ENCODE measurements around the gene CD19.
"Not testable (repeated sequence)": the region's sequence is repeated elsewhere in the genome, so short reads cannot be mapped to it uniquely, and the experiment has no call there.

CD19 gene

DNA sequence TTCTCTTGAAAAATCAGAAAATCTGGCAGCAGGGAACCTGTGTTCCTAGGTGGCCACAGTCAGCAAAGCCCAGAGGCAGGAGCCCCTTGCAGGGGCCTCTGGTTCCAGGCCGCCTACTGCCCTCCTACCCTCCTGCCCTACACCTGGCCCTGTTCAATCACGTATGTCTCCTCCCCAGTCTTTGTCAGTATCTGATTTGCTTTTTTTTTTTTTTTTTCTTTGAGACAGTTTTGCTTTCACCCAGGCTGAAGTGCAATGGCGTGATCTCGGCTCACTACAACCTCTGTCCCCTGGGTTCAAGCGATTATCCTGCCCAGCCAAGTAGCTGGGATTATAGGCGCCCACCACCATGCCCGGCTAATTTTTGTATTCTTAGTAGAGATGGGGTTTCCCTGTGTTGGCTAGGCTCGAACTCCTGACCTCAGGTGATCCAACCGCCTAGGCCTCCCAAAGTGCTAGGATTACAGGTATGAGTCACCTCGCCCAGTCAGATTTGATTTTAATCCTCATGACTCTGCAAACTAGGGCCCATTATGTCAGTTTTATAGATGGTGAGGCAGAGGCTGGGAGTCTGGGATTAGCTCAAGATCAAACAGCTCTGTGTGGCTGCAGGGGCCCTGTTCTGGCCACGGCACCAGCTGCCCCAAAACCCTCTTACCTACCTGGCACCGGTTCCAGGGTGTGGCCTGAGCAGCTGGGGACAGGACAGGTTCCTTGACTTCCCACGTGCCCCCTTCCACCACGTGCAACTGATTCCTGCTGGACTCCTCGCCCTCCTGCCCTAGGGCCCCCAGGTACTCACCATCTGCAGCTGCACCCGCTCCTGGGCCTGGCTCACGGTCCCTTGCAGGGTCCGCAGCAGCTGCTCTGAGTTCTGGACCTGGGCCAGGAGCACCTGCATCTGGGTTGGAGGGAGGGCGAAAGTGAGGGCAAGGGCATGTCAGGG, 21.4 kb upstream of the CD19 start:
- no peak for DNase-seq

DNA sequence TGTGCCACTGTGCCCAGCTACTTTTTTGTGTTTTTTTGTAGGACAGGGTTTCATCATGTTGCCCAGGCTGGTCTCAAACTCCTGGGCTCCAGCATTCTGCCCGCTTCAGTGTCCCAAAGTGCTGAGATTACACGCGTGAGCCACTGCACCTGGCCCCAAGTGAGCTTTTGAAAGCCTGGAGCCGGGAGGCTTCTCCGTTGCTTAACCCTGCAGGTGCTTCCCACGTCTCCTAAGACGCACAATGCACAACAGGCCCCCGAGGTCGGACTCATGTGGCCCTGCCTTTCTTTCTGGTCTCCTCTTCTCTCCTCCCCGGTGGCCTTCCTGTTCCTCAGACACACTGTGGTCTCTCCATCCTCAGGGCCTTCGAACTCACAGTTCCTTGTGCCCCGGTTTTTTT, 19.2 kb upstream of the CD19 start:
- DNase-seq: no peak

- no peak for DNase-seq
These were observed 17.6 kb upstream of the CD19 start for GRCh38 chr16:28913946-28914724.

DNA sequence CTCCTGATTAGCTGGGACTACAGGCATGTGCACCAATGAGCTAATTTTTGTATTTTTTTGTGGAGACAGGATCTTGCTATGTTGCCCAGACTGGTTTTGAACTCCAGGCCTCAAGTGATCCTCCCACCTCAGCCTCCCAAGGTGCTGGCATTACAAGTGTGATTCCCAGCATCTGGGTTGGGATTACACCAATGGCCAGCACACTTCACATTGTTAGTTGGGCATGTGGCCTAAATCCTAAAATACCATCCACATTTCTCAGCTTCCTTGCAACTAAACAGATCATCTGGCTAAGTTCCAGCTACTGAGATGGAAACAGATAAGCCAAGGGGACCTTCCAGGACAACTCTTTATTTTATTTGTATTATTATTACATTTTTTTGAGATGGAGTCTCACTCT, 16.6 kb upstream of the CD19 start:
- peak; percentile 75 for DNase-seq

GRCh38 chr16:28917095-28917494, 14.7 kb upstream of the CD19 start:
- DNase-seq: no peak

GRCh38 chr16:28918698-28919097, 13.1 kb upstream of the CD19 start:
- no peak for DNase-seq

DNA sequence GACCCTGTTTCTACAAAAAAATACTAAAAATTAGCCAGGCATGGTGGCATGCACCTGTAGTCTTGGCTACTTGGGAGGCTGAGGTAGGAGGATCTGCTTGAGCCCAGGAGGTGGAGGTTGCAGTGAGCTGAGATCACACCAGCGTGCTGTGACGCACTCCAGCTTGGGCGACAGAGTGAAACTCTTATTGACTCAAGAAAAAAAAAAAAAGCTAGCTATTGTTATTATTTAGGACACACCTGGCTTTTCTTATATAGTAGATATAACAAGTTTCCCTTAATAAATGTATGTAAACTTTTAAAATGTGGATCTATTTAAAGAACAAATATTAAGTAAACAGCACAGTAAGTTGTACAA, 8.6 kb upstream of the CD19 start:
- DNase-seq: no peak

DNA sequence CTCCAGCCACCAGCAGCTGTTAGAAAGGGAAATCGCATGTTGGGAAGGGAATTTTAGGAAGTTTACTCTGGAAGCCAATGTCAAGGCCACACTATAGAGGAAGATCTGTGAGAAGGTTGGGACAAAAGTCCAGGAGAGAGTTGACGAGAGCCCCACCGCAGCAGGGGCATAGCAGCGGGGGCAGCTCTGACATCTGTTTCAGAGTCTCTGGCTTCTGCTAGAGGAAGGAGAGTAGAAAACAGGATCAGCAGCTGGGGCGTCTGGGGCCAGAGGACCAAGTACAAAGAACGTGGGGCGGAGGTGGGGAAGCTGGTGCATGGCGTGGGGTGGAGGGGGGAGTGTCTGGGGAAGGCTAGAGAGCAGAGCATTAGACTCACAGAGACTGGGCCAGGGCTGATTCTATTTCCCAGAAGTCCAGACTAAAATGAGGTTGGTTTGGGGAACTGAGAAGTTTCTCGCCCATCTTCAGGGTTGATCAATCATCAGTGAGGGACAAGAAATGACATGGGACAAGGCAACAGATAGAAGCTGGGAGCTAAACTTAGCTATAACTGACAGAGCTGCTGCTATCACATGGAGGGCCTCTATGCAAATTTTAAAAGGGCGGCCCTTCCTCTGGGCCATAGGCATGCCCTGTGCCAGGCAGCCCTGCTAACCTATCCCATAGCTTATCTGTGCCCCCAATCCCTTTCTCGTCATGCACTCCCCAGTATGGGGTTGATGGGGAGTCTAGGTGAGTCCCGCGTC, 7.9 kb upstream of the CD19 start:
- no peak for DNase-seq

GRCh38 chr16:28924399-28924761, 7.4 kb upstream of the CD19 start:
- no peak for DNase-seq

GRCh38 chr16:28924762-28925385, 6.9 kb upstream of the CD19 start, which contains the start of gene RABEP2:
Gene RABEP2, minus strand, starts transcription at chr16:28925238. Its CDS starts 75 bp downstream, at chr16:28925163.
- DNase-seq: peak; percentile 87

GRCh38 chr16:28925386-28926228, 6.2 kb upstream of the CD19 start:
- DNase-seq: peak; percentile 86

- DNase-seq: not testable (repeated sequence)
These were observed 5.5 kb upstream of the CD19 start for GRCh38 chr16:28926284-28926683.

- DNase-seq: no peak
These were observed 4.0 kb upstream of the CD19 start for GRCh38 chr16:28927815-28928214.

DNA sequence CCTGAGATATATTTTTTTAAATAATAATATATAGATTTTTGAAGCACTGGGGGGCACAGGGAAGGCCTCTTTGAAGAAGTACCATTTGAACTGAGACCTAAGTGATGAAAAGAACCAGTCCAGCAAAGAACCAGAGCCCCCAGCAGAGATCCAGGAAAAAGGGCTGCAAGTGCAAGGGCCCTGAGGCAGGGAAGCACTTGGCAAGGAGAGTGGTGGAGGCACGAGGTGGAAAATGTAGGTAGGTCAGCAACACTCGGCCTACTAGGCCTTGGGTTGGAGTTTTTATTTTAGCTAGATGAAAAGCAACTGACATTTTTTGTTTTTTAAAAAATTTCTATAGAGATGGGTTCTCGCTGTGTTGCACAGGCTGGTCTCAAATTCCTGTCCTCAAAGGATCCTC, 1.6 kb upstream of the CD19 start:
- no peak for DNase-seq

DNA sequence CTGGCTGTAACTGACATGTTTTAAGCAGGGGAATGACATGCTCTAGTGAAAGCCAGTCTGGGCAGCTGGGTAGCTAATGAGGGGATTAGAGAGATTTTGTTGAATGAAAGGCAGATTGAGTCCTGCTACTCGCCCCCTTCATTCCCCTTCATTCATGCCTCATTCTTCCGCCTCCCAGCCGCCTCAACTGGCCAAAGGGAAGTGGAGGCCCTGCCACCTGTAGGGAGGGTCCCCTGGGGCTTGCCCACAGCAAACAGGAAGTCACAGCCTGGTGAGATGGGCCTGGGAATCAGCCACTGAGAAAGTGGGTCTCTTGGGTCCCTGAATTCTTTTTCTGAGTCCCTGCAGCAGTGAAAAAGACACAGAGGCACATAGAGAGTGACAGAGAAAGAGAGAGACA, 1.1 kb upstream of the CD19 start:
- no peak for DNase-seq

DNA sequence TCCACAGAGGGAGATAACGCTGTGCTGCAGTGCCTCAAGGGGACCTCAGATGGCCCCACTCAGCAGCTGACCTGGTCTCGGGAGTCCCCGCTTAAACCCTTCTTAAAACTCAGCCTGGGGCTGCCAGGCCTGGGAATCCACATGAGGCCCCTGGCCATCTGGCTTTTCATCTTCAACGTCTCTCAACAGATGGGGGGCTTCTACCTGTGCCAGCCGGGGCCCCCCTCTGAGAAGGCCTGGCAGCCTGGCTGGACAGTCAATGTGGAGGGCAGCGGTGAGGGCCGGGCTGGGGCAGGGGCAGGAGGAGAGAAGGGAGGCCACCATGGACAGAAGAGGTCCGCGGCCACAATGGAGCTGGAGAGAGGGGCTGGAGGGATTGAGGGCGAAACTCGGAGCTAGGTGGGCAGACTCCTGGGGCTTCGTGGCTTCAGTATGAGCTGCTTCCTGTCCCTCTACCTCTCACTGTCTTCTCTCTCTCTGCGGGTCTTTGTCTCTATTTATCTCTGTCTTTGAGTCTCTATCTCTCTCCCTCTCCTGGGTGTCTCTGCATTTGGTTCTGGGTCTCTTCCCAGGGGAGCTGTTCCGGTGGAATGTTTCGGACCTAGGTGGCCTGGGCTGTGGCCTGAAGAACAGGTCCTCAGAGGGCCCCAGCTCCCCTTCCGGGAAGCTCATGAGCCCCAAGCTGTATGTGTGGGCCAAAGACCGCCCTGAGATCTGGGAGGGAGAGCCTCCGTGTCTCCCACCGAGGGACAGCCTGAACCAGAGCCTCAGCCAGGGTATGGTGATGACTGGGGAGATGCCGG, 769 bp downstream of the CD19 start:
- no peak for DNase-seq

DNA sequence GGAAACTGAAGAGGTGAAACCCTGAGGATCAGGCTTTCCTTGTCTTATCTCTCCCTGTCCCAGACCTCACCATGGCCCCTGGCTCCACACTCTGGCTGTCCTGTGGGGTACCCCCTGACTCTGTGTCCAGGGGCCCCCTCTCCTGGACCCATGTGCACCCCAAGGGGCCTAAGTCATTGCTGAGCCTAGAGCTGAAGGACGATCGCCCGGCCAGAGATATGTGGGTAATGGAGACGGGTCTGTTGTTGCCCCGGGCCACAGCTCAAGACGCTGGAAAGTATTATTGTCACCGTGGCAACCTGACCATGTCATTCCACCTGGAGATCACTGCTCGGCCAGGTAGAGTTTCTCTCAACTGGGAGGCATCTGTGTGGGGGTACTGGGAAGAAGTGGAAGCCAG, 1.4 kb downstream of the CD19 start:
- no peak for DNase-seq

GRCh38 chr16:28935346-28935745, 3.6 kb downstream of the CD19 start:
- DNase-seq: peak; percentile 31

DNA sequence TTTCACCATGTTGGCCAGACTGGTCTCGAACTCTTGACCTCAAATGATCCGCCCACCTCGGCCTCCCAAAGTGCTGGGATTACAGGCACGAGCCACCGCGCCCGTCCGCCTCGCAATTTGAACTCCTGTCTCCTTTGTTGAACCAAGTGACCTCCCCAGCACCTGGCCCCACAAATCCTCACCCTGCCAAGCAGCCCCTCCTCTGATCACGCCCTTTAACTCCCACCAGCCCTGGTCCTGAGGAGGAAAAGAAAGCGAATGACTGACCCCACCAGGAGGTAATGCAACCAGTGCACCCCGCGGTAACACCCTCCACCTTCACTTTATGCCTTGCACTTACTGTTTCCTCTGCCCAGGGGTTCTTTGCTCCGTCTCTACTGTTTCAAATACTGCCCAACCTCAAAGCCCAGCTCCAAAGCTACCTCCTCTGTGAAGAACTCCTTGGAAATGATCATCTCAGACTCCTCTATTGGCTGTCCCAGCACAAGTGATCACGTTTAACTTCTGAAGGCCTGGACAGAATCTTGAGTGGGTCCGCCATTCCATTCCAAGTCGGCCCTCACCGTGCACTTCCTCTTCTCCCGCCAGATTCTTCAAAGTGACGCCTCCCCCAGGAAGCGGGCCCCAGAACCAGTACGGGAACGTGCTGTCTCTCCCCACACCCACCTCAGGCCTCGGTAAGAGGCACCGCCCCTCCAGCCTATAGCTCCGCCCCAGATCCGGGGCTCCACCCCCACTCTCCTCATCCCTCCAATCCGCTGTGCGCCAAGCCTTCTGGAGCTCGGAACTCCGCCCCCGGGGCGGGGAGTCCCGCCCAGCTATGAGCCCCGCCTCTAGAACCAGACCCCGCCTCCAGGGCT, 4.4 kb downstream of the CD19 start:
- peak; percentile 71 for DNase-seq

- no peak for DNase-seq
These were observed 5.0 kb downstream of the CD19 start for GRCh38 chr16:28936784-28937155.

Measured in fibroblast of skin of back (primary cell).